HCT116 (cell line): ENCODE results near the gene CHFR. TPM values are rescaled to one million over a fixed set of nuclear protein-coding genes. Genes with fewer than 3 reads are reported as not detected.
"Not testable (repeated sequence)": the region's sequence is repeated elsewhere in the genome, so short reads cannot be mapped to it uniquely, and the experiment has no call there.

ENCODE experiments used
- ATAC-seq: fragments of 200-7000 bp; cut with Tn5 transposase; 2 replicates; pipeline ENCODE4 v1.9.1; 2020; ENCODE audit warnings: mild to moderate bottlenecking, moderate library complexity
- BruUV-seq: library from RNA; stranded (reverse); fragments of 400-500 nt; replicated peaks from 2 replicates; lab custom pipeline; 2021; lab: Mats Ljungman, UMichigan
- CTCF ChIA-PET: fragments of 300-600 bp; sonication (Branson Sonifier 250); formaldehyde crosslinking; loops from one replicate; lab custom pipeline; 2021; ENCODE audit warnings: antibody characterized with exemption; lab: Charles Lee
- POLR2A ChIA-PET: fragments of 300-600, 350-600 bp; sonication (Branson Sonifier 250); formaldehyde crosslinking; loops from one replicate; lab custom pipeline; 2021; ENCODE audit warnings: antibody characterized with exemption; lab: Charles Lee
- RAD21 ChIA-PET, 2 experiments: fragments of 300-600 bp; sonication (Branson Sonifier 250); formaldehyde crosslinking; loops; one replicate each; lab custom pipeline; 2023; ENCODE audit warnings: low total read pairs in 2 of 2; ENCODE audit not compliant: uncharacterized antibody in 2 of 2, unreplicated experiment in 2 of 2, low non-redundant PET in 1 of 2; lab: Charles Lee
- DNase-seq: peaks from one replicate; pipeline ENCODE4 v3.0.0-alpha.2; 2010; ENCODE audit warnings: low read depth, low spot score
- H2AFZ ChIP-seq: fragments of 200-600 bp; shearing (Covaris generic), sonication (generic); 2 replicates; pipeline ENCODE4 v1.6.1; 2017; ENCODE audit warnings: low read depth, mixed run types, mixed read lengths, antibody characterized with exemption, low read length; ENCODE audit not compliant: poor library complexity, severe bottlenecking
- H3K27ac ChIP-seq: 2 replicates; pipeline ENCODE4 v1.5.1; 2012; ENCODE audit warnings: low read depth, low read length
- H3K27me3 ChIP-seq: fragments of 200-600 bp; sonication (generic); 2 replicates; pipeline ENCODE4 v1.6.1; 2016; ENCODE audit warnings: mixed run types, low read length, mixed read lengths; ENCODE audit not compliant: insufficient read depth
- H3K36me3 ChIP-seq, 2 experiments: fragments of 200-500 bp in 1 of 2; fragments of 200-600 bp in 1 of 2; sonication (Bioruptor generic) in 1 of 2; sonication (generic) in 1 of 2; 2 replicates each; pipeline versions ENCODE4 v1.5.1 to v1.6.1; 2014 to 2016; ENCODE audit warnings: low read length in 2 of 2, inconsistent platforms in 1 of 2, mixed read lengths in 1 of 2, mixed run types in 1 of 2; ENCODE audit not compliant: insufficient read depth in 2 of 2, control insufficient read depth in 1 of 2
- H3K4me1 ChIP-seq, 2 experiments: fragments of 200-600 bp in 1 of 2; sonication (generic) in 1 of 2; 2 replicates each; pipeline versions ENCODE4 v1.5.1 to v1.6.1; 2012 to 2017; ENCODE audit warnings: low read length in 2 of 2, inconsistent platforms in 1 of 2, mild to moderate bottlenecking in 1 of 2, mixed read lengths in 1 of 2, mixed run types in 1 of 2, moderate library complexity in 1 of 2; ENCODE audit not compliant: insufficient read depth in 2 of 2, control insufficient read depth in 1 of 2
- H3K4me2 ChIP-seq: fragments of 200-600 bp; sonication (generic); 2 replicates; pipeline ENCODE4 v1.6.1; 2017; ENCODE audit warnings: mixed run types, low read length, mixed read lengths
- H3K4me3 ChIP-seq, 2 experiments: fragments of 200-600 bp in 1 of 2; sonication (generic) in 1 of 2; replicated peaks in 1 of 2; 2 replicates each; pipeline ENCODE4 v1.5.1; 2011 to 2016; ENCODE audit warnings: low read length in 2 of 2, control low read depth in 1 of 2, low read depth in 1 of 2, mild to moderate bottlenecking in 1 of 2, mixed read lengths in 1 of 2, mixed run types in 1 of 2
- H3K79me2 ChIP-seq: fragments of 200-600 bp; sonication (generic); 2 replicates; pipeline ENCODE4 v1.6.1; 2017; ENCODE audit warnings: mild to moderate bottlenecking, mixed run types, low read length, moderate library complexity, mixed read lengths; ENCODE audit not compliant: insufficient read depth
- H3K9ac ChIP-seq: fragments of 200-600 bp; sonication (generic); 2 replicates; pipeline ENCODE4 v1.6.1; 2016; ENCODE audit warnings: low read length, mixed read lengths
- H3K9me2 ChIP-seq: fragments of 200-600 bp; sonication (generic), shearing (Covaris generic); 2 replicates; pipeline ENCODE4 v1.6.1; 2017; ENCODE audit warnings: mixed run types, mild to moderate bottlenecking, moderate library complexity; ENCODE audit not compliant: insufficient read depth
- H3K9me3 ChIP-seq, 2 experiments: fragments of 200-500 bp in 1 of 2; fragments of 200-600 bp in 1 of 2; sonication (Bioruptor generic) in 1 of 2; sonication (generic) in 1 of 2; 2 replicates each; pipeline ENCODE4 v1.6.1; 2014 to 2017; ENCODE audit warnings: low read length in 2 of 2, mixed read lengths in 2 of 2, inconsistent platforms in 1 of 2, low read depth in 1 of 2, mild to moderate bottlenecking in 1 of 2, mixed run types in 1 of 2, moderate library complexity in 1 of 2; ENCODE audit not compliant: control insufficient read depth in 1 of 2, insufficient read depth in 1 of 2
- H4K20me1 ChIP-seq: fragments of 200-600 bp; sonication (generic), shearing (Covaris generic); 2 replicates; pipeline ENCODE4 v1.6.1; 2017; ENCODE audit warnings: mixed run types, mild to moderate bottlenecking, moderate library complexity; ENCODE audit not compliant: insufficient read depth
- ATF3 ChIP-seq: IDR thresholded peaks from 2 replicates; pipeline ENCODE4 v1.6.1; 2012
- EZH2 ChIP-seq: fragments of 200-600 bp; sonication (generic); IDR thresholded peaks from 2 replicates; pipeline ENCODE4 v1.6.1; 2017; ENCODE audit warnings: antibody characterized with exemption, mixed run types
- FOSL1 ChIP-seq: IDR thresholded peaks from 2 replicates; pipeline ENCODE4 v1.6.1; 2012; ENCODE audit warnings: low read depth
- JUND ChIP-seq: IDR thresholded peaks from 2 replicates; pipeline ENCODE4 v1.6.1; 2012
- POLR2A ChIP-seq: IDR thresholded peaks from 2 replicates; pipeline ENCODE4 v1.7.0; 2011; ENCODE audit warnings: borderline replicate concordance; ENCODE audit not compliant: insufficient read depth, insufficient read length; ENCODE audit errors: extremely low read depth
- RAD21 ChIP-seq: IDR thresholded peaks from 2 replicates; pipeline ENCODE4 v1.6.1; 2012; ENCODE audit warnings: low read depth, mild to moderate bottlenecking
- REST ChIP-seq: IDR thresholded peaks from 2 replicates; pipeline ENCODE4 v1.6.1; 2012; ENCODE audit warnings: low read depth
- SIN3A ChIP-seq: IDR thresholded peaks from 2 replicates; pipeline ENCODE4 v1.6.1; 2012; ENCODE audit warnings: low read depth
- TCF7L2 ChIP-seq: IDR thresholded peaks from 2 replicates; pipeline ENCODE4 v1.7.0; 2011; ENCODE audit warnings: borderline replicate concordance, inconsistent platforms; ENCODE audit not compliant: insufficient read depth, insufficient read length; ENCODE audit errors: extremely low read depth
- ZBTB33 ChIP-seq: IDR thresholded peaks from 2 replicates; pipeline ENCODE4 v1.6.1; 2011; ENCODE audit warnings: mild to moderate bottlenecking, low read length, moderate library complexity; ENCODE audit not compliant: insufficient replicate concordance; ENCODE audit errors: extremely low read depth
- ZFX ChIP-seq: fragments of 450-650 bp; IDR thresholded peaks from 2 replicates; pipeline ENCODE4 v1.6.1; 2017
- intact Hi-C: fragments of 100-400 bp; cut with micrococcal nuclease; formaldehyde crosslinking; loops from 2 replicates; pipeline ENCODE4 v1.10.0; 2022
- total RNA-seq: library from RNA; stranded (reverse); gene quantifications from one replicate; pipeline ENCODE4 v1.2.1, GENCODE V29; 2021; ENCODE audit not compliant: unreplicated experiment

Gene CHFR
- total RNA-seq, 1 experiment from 2014 or later: 0.39 TPM

GRCh38 chr12:132795847-132796246 is 91.6 kb downstream of the CHFR start:
- no peak overlapping the region for H3K27ac ChIP-seq
- DNase-seq (no peak), ATAC-seq (no peak)
- CTCF ChIA-PET: no interaction called here
- peaks cover 23 to 24% of the 10 kb centered on the region in 2 experiments for H3K36me3 ChIP-seq
- H3K79me2 ChIP-seq: no peaks in the 10 kb centered on the region
- H2AFZ ChIP-seq: no peak overlapping the region
- H3K4me1 ChIP-seq: no peaks in the 10 kb centered on the region
- BruUV-seq: no TSS peak
- intact Hi-C loops: no loop called here
- no peaks in the 10 kb centered on the region for H3K9me3 ChIP-seq
- TF ChIP-seq FOSL1: no peak
- TF ChIP-seq SIN3A: no peak
- no peak for TF ChIP-seq RAD21
- no peak for TF ChIP-seq ATF3
- TF ChIP-seq ZBTB33: no peak
- no peak for TF ChIP-seq REST
- TF ChIP-seq ZFX: no peak
- no peak for TF ChIP-seq POLR2A
- no peak for TF ChIP-seq EZH2
- TF ChIP-seq JUND: no peak
- TF ChIP-seq TCF7L2: no peak
- no peak overlapping the region for H3K9ac ChIP-seq
- H3K9me2 ChIP-seq: no peaks in the 10 kb centered on the region
- H4K20me1 ChIP-seq: no peaks in the 10 kb centered on the region
- H3K27me3 ChIP-seq: no peaks in the 10 kb centered on the region
- no peak overlapping the region for H3K4me2 ChIP-seq
- RAD21 ChIA-PET: no interaction called here
- no peak overlapping the region for H3K4me3 ChIP-seq
- POLR2A ChIA-PET: no interaction called here

GRCh38 chr12:132791940-132792339 is 95.5 kb downstream of the CHFR start:
- ATAC-seq, POLR2A ChIA-PET, BruUV-seq: not testable (repeated sequence)

More at GRCh38 chr12:132791940-132792339, 95.5 kb downstream of the CHFR start:
- H3K4me1 ChIP-seq, H2AFZ ChIP-seq, H3K27me3 ChIP-seq, H3K9ac ChIP-seq, H3K4me2 ChIP-seq, H3K79me2 ChIP-seq, H3K9me2 ChIP-seq, RAD21 ChIA-PET, H3K4me3 ChIP-seq, CTCF ChIA-PET, H3K9me3 ChIP-seq, intact Hi-C loops, DNase-seq, H3K27ac ChIP-seq, H4K20me1 ChIP-seq: not testable (repeated sequence)
- peaks cover 16% of the 10 kb centered on the region in 2 experiments; a peak in 3 of 4 replicates for H3K36me3 ChIP-seq
